Effector memory CD8-positive, alpha-beta T cell (primary cell): ENCODE data around the gene KIF3A.

Source experiments
- ATAC-seq: fragments of 150-1000 bp; cut with Tn5 transposase; replicated peaks from 2 replicates; pipeline ENCODE4 v1.10.0; 2021; ENCODE audit warnings: mild to moderate bottlenecking, moderate library complexity
- DNase-seq, 3 experiments: peaks; one replicate each; pipeline ENCODE4 v3.0.0; 2021
- H3K27ac Mint-ChIP-seq, 2 donors: one replicate each; pipeline ENCODE4 v1.8.0; 2022; ENCODE audit warnings: mild to moderate bottlenecking in 2 of 2, mixed read lengths in 2 of 2, moderate library complexity in 2 of 2
- H3K27me3 Mint-ChIP-seq, 2 donors: one replicate each; pipeline ENCODE4 v1.8.0; 2022; ENCODE audit warnings: mixed read lengths in 2 of 2
- H3K36me3 Mint-ChIP-seq: one replicate; pipeline ENCODE4 v1.8.0; 2022; ENCODE audit warnings: mild to moderate bottlenecking, moderate library complexity, mixed read lengths; ENCODE audit not compliant: insufficient read depth
- H3K4me1 Mint-ChIP-seq, 2 donors: one replicate each; pipeline ENCODE4 v1.8.0; 2022; ENCODE audit warnings: low read depth in 2 of 2, mixed read lengths in 2 of 2
- H3K4me3 Mint-ChIP-seq, 2 donors: one replicate each; pipeline ENCODE4 v1.8.0; 2022; ENCODE audit warnings: mild to moderate bottlenecking in 2 of 2, mixed read lengths in 2 of 2, moderate library complexity in 2 of 2
- H3K9me3 Mint-ChIP-seq, 2 donors: one replicate each; pipeline ENCODE4 v1.8.0; 2022; ENCODE audit warnings: mixed read lengths in 2 of 2

The KIF3A gene

DNA sequence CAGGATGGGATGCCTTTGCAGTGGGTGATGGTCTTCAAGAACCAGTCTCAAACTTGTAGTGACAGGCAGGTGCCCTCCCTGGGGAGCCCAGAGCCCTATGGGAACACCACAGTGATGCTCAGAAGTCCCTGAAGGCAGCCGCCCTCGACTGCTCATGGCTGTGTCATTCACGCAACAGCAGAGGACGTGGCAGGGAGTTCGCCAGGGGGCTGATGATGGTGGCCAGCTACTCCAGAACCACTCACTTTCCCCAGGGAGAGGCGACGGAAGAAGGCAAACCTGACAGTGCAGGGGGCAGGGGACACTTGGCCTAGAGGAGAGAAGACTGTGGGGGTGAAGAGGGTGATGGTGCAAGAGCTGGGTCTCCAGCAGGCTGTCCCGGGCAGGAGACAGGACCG is 75.3 kb downstream of the KIF3A start:
- H3K4me1 Mint-ChIP-seq, result peaks cover 39 to 42% of the 10 kb centered on the region in 2 donors
- no peak overlapping the region for H3K4me3 Mint-ChIP-seq
- peak overlapping the region in 1 of 2 donors; percentile 99 for H3K27ac Mint-ChIP-seq
- no peak for ATAC-seq
- peaks cover 2 to 38% of the 10 kb centered on the region in 2 donors for H3K27me3 Mint-ChIP-seq
- no peaks in the 10 kb centered on the region for H3K9me3 Mint-ChIP-seq
- peaks cover 12% of the 10 kb centered on the region for H3K36me3 Mint-ChIP-seq
- DNase-seq, result no peak

DNA sequence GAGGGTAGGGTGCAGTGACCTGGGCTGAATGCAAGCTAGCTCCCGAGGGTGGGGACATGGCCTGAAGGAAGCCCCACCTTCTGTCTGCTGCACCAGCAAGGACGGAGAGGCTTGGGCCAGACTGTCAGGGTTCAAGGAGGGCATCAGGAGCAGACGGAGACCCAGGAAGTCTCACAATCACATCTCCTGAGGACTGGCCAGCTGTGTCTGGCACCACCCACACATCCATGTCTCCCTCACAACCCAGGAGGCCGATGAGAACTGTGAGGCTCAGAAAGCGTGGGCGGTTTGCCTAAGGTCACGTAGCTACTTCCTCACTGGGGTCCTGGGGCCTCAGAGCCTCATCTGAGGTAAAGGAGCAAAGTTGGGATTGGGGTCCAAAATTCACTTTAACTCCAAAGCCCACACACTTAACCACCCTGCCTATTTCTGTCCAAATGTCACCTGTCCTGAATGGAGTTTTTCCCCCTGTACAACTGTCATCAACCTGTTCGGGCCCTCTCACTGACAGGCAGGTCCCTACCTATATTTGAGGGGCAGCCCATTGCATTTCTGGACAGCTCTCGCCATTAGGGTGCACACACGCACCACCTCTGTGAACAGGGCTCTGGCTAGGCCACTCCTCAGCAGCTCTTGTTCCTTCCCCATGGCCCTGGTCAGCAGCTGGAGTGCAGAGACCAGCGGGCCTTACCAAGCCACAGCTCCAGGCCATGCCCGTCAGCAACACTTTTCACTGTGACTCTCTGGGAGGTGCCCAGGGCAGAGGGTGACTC is 75.9 kb downstream of the KIF3A start:
- H3K36me3 Mint-ChIP-seq, result peaks cover 12% of the 10 kb centered on the region
- H3K27me3 Mint-ChIP-seq, result peaks cover 8 to 38% of the 10 kb centered on the region in 2 donors
- no peaks in the 10 kb centered on the region for H3K9me3 Mint-ChIP-seq
- DNase-seq (no peak), ATAC-seq (no peak)
- peaks cover 42 to 45% of the 10 kb centered on the region in 2 donors for H3K4me1 Mint-ChIP-seq
- peak overlapping the region; percentile 71 to 99 for H3K27ac Mint-ChIP-seq
- no peak overlapping the region for H3K4me3 Mint-ChIP-seq

DNA sequence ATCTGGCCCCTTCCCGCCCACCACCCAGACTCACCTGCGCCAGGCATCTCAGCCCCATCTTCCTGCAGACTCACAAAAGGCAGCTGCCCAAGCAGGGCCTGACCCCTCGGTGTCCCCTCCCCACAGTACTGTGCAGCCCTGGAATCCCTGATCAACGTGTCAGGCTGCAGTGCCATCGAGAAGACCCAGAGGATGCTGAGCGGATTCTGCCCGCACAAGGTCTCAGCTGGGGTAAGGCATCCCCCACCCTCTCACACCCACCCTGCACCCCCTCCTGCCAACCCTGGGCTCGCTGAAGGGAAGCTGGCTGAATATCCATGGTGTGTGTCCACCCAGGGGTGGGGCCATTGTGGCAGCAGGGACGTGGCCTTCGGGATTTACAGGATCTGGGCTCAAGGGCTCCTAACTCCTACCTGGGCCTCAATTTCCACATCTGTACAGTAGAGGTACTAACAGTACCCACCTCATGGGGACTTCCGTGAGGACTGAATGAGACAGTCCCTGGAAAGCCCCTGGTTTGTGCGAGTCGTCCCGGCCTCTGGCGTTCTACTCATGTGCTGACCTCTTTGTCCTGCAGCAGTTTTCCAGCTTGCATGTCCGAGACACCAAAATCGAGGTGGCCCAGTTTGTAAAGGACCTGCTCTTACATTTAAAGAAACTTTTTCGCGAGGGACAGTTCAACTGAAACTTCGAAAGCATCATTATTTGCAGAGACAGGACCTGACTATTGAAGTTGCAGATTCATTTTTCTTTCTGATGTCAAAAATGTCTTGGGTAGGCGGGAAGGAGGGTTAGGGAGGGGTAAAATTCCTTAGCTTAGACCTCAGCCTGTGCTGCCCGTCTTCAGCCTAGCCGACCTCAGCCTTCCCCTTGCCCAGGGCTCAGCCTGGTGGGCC is 77.5 kb downstream of the KIF3A start:
- ATAC-seq (no peak), DNase-seq (no peak)
- H3K4me1 Mint-ChIP-seq, result peaks cover 35 to 37% of the 10 kb centered on the region in 2 donors
- H3K4me3 Mint-ChIP-seq, result no peak overlapping the region
- peaks cover 10 to 39% of the 10 kb centered on the region in 2 donors for H3K27me3 Mint-ChIP-seq
- H3K27ac Mint-ChIP-seq, result peak overlapping the region in 1 of 2 donors; percentile 71
- H3K9me3 Mint-ChIP-seq, result no peaks in the 10 kb centered on the region
- peaks cover 11% of the 10 kb centered on the region for H3K36me3 Mint-ChIP-seq

DNA sequence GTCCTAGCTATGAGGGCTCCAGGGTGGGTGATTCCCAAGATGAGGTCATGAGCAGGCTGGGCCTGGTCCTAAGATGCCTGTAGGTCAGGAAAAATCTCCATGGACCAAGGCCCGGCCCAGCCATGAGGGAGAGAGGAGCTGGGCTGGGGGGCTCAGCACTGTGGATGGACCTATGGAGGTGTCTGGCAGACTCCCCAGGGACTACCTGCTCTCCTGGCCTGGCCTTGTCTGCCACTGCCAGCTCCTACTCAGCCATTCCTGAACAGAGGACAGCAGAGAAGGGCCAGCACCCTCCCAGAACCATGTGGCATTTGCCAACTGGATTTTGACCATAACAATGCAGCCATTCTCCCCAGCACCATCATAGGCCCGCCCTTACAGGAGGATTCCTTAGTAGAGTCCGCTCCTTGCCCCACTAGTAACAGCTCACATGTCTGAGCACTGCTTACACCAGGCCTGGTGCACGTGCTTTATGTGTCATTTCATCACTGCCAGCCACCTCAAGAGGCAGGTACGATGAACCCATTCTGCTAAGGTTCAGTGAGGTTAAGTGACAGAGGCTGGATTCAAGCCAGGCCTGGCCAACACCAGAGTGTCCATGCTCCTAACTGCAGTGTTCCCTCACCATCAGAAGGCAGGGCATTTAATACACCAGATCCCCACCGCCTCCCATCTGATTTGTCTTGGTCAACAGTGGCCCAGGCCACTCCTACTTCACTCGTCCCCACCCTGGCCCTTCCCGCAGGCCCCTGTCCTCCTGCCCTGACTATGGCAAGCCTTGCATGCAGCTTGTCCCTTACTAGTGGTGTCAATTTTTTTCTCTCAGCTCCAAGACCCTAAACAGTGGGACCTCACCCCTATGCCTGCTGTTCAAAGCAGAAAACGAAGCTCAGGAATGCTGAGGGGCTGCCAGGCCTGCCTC is 78.7 kb downstream of the KIF3A start:
- Mint-ChIP-seq H3K4me3 (no peak overlapping the region), H3K27ac (no peak overlapping the region), H3K4me1 (peaks cover 23 to 26% of the 10 kb centered on the region in 2 donors), H3K36me3 (peaks cover 3% of the 10 kb centered on the region), H3K9me3 (no peaks in the 10 kb centered on the region), H3K27me3 (peaks cover 13 to 51% of the 10 kb centered on the region in 2 donors)
- ATAC-seq (no peak), DNase-seq (no peak)

DNA sequence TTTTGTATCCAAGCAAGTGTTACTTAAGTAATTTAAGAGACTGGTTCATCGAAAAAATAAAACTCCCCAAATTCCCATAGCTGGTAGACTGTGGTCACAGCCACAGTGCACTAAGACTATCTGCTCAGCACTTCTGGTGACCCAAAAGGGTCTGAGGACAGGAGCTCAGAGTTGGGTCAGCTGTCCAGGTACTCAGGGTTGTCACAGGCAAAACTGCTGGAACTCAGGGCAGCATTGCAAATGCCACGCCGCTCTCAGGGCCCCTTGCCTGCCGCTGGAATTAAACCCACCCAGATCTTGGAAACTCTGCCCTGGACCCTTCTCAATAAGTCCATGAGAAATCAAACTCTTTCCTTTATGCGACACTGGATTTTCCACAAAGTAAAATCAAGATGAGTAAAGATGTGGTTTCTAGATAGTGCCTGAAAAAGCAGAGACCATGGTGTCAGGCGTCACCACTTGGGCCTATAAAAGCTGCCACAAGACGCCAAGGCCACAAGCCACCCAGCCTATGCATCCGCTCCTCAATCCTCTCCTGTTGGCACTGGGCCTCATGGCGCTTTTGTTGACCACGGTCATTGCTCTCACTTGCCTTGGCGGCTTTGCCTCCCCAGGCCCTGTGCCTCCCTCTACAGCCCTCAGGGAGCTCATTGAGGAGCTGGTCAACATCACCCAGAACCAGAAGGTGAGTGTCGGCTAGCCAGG is 79.5 kb downstream of the KIF3A start, which contains the start of gene IL13:
IL13 (plus strand) TSS at position 498 of the 705 bp plus-strand sequence; CDS start at position 512, 14 bp downstream.
- Mint-ChIP-seq H3K36me3 (peaks cover 3% of the 10 kb centered on the region), H3K4me3 (peak within 1 kb of the TSS; percentile 73 to 80), H3K27ac (peak within 1 kb of the TSS in 1 of 2 donors; percentile 49), H3K27me3 (peaks cover 13 to 55% of the 10 kb centered on the region in 2 donors), H3K9me3 (no peaks in the 10 kb centered on the region), H3K4me1 (peaks cover 15 to 20% of the 10 kb centered on the region in 2 donors)
- ATAC-seq, result no peak
- no peak for DNase-seq

DNA sequence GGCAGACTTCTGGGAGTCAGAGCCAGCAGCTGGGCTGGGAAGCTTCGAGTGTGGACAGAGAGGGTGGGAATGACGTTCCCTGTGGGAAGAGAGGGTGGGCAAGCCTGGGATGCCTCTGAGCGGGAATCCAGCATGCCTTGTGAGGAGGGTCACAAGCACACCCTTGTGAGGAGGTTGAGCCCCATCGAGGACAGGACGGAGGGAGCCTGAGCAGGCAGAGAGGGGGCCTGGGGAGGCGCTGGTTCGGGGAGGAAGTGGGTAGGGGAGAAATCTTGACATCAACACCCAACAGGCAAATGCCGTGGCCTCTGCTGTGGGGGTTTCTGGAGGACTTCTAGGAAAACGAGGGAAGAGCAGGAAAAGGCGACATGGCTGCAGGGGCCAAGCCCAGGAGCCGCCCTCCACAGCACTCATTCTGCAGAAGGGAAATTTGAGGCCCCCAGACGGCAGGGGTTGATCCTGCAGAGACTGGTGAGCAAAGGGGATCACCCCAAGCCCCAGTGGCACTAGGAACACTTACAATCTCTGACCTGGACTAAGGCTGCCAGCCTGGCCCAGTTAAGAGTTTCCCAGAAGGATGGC is 80.5 kb downstream of the KIF3A start:
- Mint-ChIP-seq H3K36me3 (peaks cover 3% of the 10 kb centered on the region), H3K9me3 (no peaks in the 10 kb centered on the region), H3K4me3 (peak overlapping the region; percentile 73 to 80), H3K27ac (peak overlapping the region; percentile 49 to 88), H3K4me1 (peaks cover 12 to 17% of the 10 kb centered on the region in 2 donors), H3K27me3 (peaks cover 13 to 55% of the 10 kb centered on the region in 2 donors)
- ATAC-seq (peak; percentile 49), DNase-seq (no peak)

DNA sequence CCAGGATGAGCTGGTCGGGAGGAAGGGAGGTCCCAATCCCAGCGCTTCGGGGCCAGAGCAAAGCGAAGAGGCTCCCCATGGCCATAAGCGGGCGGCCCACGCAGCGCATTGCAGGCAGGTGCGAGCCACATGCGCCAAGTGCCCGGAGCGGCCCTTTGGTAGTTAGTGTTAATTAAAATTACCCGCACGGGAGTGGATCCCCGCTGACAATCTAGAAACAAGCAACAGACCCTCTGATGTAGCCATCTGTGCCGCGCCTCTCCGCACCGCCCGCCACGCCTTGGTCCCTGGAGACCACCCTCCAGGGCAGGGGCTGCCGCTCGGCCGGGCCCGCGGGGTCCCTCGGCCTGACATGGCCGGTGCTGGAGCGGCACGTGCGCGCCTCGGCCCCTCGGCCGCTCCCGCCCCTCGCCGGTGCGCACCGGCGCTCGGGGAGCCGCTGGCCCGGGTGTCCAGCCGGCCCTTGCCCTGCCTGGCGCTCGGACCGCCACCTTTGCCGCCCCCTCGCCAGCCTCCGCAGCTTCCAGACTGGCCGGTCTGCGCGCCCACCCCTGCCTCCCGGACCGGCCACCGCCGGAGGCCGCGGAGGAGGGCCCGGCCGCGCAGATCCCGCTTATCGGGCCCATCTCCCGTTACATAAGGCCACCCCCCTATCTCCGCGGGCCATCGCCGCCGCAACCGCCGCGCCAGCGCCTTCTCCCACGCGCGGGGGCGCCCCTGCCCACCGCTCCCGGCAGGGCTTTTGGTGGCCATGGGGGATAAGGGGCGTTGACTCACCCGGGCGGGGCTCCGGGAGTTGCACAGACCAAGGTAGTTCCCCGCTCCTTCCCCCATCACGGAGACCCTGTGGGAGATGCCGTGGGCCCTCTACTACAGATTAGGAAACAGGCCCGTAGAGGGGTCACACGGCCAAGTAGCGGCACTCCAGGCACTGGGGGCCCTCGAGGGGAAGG is 81.2 kb downstream of the KIF3A start:
- peak; percentile 70 for ATAC-seq
- no peaks in the 10 kb centered on the region for H3K9me3 Mint-ChIP-seq
- H3K36me3 Mint-ChIP-seq, result peaks cover 3% of the 10 kb centered on the region
- peak overlapping the region; percentile 73 to 80 for H3K4me3 Mint-ChIP-seq
- peak in 2 of 3 experiments; percentile 19 to 30 for DNase-seq
- H3K27ac Mint-ChIP-seq, result peak overlapping the region; percentile 49 to 88
- H3K4me1 Mint-ChIP-seq, result peaks cover 11 to 16% of the 10 kb centered on the region in 2 donors
- H3K27me3 Mint-ChIP-seq, result peaks cover 13 to 55% of the 10 kb centered on the region in 2 donors

DNA sequence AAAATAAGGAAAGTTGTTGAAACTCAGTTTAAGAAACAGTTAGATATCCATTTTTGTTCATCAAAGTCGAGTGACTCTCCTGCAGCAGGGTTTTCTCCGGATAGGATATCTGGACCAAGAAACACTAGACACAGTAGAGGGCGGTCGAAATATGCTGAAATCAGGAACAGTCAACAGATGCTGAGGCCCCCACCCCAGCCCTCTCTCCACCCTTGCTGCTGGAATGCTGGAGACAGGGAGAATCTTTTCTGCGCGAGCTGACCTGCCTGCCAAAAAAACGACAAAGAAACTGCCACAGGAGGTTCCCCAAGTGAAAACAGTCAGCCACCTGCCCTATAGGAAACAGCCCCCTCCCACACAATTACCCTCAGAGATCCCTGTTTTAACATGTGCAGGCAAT is 83.6 kb downstream of the KIF3A start:
- DNase-seq (no peak), ATAC-seq (no peak)
- peaks cover 0 to under 1% of the 10 kb centered on the region in 2 donors for H3K9me3 Mint-ChIP-seq
- no peak overlapping the region for H3K4me3 Mint-ChIP-seq
- H3K27ac Mint-ChIP-seq, result no peak overlapping the region
- peaks cover 13 to 47% of the 10 kb centered on the region in 2 donors for H3K27me3 Mint-ChIP-seq
- peaks cover 8 to 10% of the 10 kb centered on the region in 2 donors for H3K4me1 Mint-ChIP-seq
- peaks cover 3% of the 10 kb centered on the region for H3K36me3 Mint-ChIP-seq

DNA sequence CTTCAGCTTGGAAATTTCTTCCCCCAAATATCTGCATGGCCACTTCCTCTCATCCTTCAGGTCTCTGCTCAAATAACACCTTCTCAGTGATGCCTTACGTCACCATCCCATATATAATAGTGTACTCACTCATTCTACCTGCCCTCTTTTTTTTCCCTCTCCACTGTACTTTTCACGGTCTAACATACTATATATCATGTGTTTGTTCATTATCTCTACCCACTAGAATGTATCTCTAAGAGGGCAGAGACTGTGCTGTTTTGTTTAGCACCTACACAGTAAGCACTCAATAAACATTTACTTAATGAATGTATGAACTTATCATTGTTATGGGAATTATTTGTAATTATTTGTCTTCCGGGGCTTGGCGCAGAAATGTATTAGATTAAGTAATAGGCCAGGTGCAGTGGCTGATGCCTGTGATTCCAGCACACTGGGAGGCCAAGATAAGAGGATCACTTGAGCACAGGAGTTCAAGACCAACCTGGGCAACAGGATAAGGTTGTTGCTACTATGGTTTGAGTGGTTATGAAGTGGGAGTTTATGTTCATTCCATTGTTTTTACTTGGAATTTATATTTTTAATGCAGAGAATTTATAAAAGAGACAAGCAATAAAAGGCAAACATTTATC is 85.4 kb downstream of the KIF3A start:
- ATAC-seq, result no peak
- H3K27me3 Mint-ChIP-seq, result peaks cover 11 to 29% of the 10 kb centered on the region in 2 donors
- H3K4me1 Mint-ChIP-seq, result peaks cover 6% of the 10 kb centered on the region in 2 donors

DNA sequence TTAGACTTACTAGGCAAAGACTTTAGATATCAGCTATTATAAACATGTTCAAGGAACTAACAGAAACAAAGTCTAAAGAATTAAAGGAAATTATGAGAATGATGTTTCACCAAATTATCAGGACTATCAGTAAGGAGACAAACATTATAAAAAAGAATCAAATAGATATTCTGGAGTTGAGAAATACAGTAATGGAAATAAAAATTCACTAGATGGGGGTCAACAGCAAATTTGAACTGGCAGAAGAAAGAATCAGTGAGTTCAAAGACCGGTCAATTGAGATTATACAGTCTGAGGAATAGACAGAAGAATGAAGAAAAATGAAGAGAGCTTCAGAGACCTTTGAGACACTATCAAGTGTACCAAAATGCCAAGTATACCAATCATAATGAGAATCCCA is 89.0 kb downstream of the KIF3A start:
- peaks cover 0 to under 1% of the 10 kb centered on the region in 2 donors for H3K27me3 Mint-ChIP-seq
- H3K4me1 Mint-ChIP-seq, result no peaks in the 10 kb centered on the region
- peaks cover 7 to 11% of the 10 kb centered on the region in 2 donors for H3K9me3 Mint-ChIP-seq
- no peak for DNase-seq
- ATAC-seq, result no peak
- no peaks in the 10 kb centered on the region for H3K36me3 Mint-ChIP-seq
- no peak overlapping the region for H3K4me3 Mint-ChIP-seq
- H3K27ac Mint-ChIP-seq, result no peak overlapping the region

More for the DNA sequence above, 85.4 kb downstream of the KIF3A start:
- peaks cover 3% of the 10 kb centered on the region for H3K36me3 Mint-ChIP-seq
- no peak for DNase-seq
- no peak overlapping the region for H3K27ac Mint-ChIP-seq
- H3K9me3 Mint-ChIP-seq, result peaks cover 7 to 11% of the 10 kb centered on the region in 2 donors
- H3K4me3 Mint-ChIP-seq, result no peak overlapping the region

DNA sequence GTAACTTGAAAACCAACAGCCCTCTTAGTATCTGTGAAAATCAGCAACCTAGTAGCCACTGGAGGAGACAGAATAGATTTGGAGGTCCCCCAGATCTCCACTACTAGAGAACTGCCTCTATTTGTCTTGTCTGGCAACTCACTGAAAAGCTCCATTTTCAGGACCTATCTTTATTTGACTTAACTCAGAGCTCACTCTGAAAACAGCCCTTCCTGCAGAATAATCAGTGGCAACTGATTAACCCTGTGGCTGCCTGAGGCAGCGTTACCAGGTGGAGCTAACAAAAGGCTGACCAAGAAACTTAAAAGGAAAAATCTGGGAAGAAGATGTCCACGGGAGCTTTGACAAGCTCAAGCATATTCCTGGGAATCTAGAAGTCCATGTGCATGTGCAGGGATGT is 89.9 kb downstream of the KIF3A start:
- DNase-seq, result no peak
- no peak for ATAC-seq
- Mint-ChIP-seq H3K36me3 (peaks cover 6% of the 10 kb centered on the region), H3K4me3 (no peak overlapping the region), H3K27me3 (no peaks in the 10 kb centered on the region), H3K9me3 (peaks cover 7 to 11% of the 10 kb centered on the region in 2 donors), H3K27ac (no peak overlapping the region), H3K4me1 (no peaks in the 10 kb centered on the region)
